ENCODE data around the gene GRIK1.
A peak's percentile ranks its signal among the peaks of the same experiment; 100 is the strongest.

Gene GRIK1

GRCh38 chr21:29887313-29888009, 52.3 kb downstream of the GRIK1 start:
- H3K4me1 Mint-ChIP-seq, result no peaks in the 10 kb centered on the region
- no peak overlapping the region for H3K4me3 Mint-ChIP-seq
- H3K9me3 Mint-ChIP-seq, result no peaks in the 10 kb centered on the region
- no peak overlapping the region for H3K27ac Mint-ChIP-seq
- no peaks in the 10 kb centered on the region for H3K27me3 Mint-ChIP-seq (ENCODE audit: low read depth)
- no peak for TF ChIP-seq CTCF (IDR thresholded peaks at IDR 0.05; ENCODE audit: unreplicated experiment in 3 of 3)
- no peaks in the 10 kb centered on the region for H3K36me3 Mint-ChIP-seq (ENCODE audit: low read depth)

GRCh38 chr21:29885491-29885890, 54.3 kb downstream of the GRIK1 start:
- no peak for TF ChIP-seq CTCF (IDR thresholded peaks at IDR 0.05; ENCODE audit: unreplicated experiment in 3 of 3)
- no peaks in the 10 kb centered on the region for H3K36me3 Mint-ChIP-seq (ENCODE audit: low read depth)
- no peak overlapping the region for H3K27ac Mint-ChIP-seq
- H3K27me3 Mint-ChIP-seq (ENCODE audit: low read depth), result no peaks in the 10 kb centered on the region
- H3K4me1 Mint-ChIP-seq, result no peaks in the 10 kb centered on the region
- H3K4me3 Mint-ChIP-seq, result no peak overlapping the region
- H3K9me3 Mint-ChIP-seq, result no peaks in the 10 kb centered on the region

- Mint-ChIP-seq H3K9me3 (no peaks in the 10 kb centered on the region), H3K27me3 (ENCODE audit: low read depth) (no peaks in the 10 kb centered on the region), H3K4me1 (no peaks in the 10 kb centered on the region), H3K36me3 (ENCODE audit: low read depth) (no peaks in the 10 kb centered on the region), H3K4me3 (no peak overlapping the region), H3K27ac (peak overlapping the region in 1 of 3 experiments; percentile 31)
- TF ChIP-seq CTCF (IDR thresholded peaks at IDR 0.05; ENCODE audit: unreplicated experiment in 3 of 3), result no peak
Observed at GRCh38 chr21:29875873-29876272, 63.9 kb downstream of the GRIK1 start.

GRCh38 chr21:29875036-29875716, 64.6 kb downstream of the GRIK1 start:
- Mint-ChIP-seq H3K36me3 (ENCODE audit: low read depth) (no peaks in the 10 kb centered on the region), H3K27ac (no peak overlapping the region), H3K9me3 (no peaks in the 10 kb centered on the region), H3K4me1 (no peaks in the 10 kb centered on the region), H3K27me3 (ENCODE audit: low read depth) (no peaks in the 10 kb centered on the region), H3K4me3 (no peak overlapping the region)
- no peak for TF ChIP-seq CTCF (IDR thresholded peaks at IDR 0.05; ENCODE audit: unreplicated experiment in 3 of 3)

- no peak overlapping the region for H3K4me3 Mint-ChIP-seq
- no peak overlapping the region for H3K27ac Mint-ChIP-seq
- no peaks in the 10 kb centered on the region for H3K9me3 Mint-ChIP-seq
- no peaks in the 10 kb centered on the region for H3K27me3 Mint-ChIP-seq (ENCODE audit: low read depth)
- no peaks in the 10 kb centered on the region for H3K4me1 Mint-ChIP-seq
- no peak for TF ChIP-seq CTCF (IDR thresholded peaks at IDR 0.05; ENCODE audit: unreplicated experiment in 3 of 3)
- H3K36me3 Mint-ChIP-seq (ENCODE audit: low read depth), result no peaks in the 10 kb centered on the region
Observed at GRCh38 chr21:29873908-29874307, 65.9 kb downstream of the GRIK1 start.

GRCh38 chr21:29870814-29871213, 69.0 kb downstream of the GRIK1 start:
- Mint-ChIP-seq H3K36me3 (ENCODE audit: low read depth) (no peaks in the 10 kb centered on the region), H3K4me3 (no peak overlapping the region), H3K27ac (no peak overlapping the region), H3K27me3 (ENCODE audit: low read depth) (no peaks in the 10 kb centered on the region), H3K4me1 (no peaks in the 10 kb centered on the region), H3K9me3 (no peaks in the 10 kb centered on the region)
- no peak for TF ChIP-seq CTCF (IDR thresholded peaks at IDR 0.05; ENCODE audit: unreplicated experiment in 3 of 3)

All from nephron (organoid).